GM12873 (cell line): ENCODE results near the gene GOLGA6L22.
"Not testable (repeated sequence)": the region's sequence is repeated elsewhere in the genome, so short reads cannot be mapped to it uniquely, and the experiment has no call there.

ENCODE experiments used
- TF ChIP-seq, protein P1 (sequence below): IDR thresholded peaks from 2 replicates; pipeline ENCODE4 v1.5.1; 2012; ENCODE audit warnings: low read depth, mild to moderate bottlenecking, moderate library complexity, low read length, control low read depth; ENCODE audit not compliant: insufficient read depth; ENCODE audit errors: missing control alignments

GOLGA6L22 gene, protein sequence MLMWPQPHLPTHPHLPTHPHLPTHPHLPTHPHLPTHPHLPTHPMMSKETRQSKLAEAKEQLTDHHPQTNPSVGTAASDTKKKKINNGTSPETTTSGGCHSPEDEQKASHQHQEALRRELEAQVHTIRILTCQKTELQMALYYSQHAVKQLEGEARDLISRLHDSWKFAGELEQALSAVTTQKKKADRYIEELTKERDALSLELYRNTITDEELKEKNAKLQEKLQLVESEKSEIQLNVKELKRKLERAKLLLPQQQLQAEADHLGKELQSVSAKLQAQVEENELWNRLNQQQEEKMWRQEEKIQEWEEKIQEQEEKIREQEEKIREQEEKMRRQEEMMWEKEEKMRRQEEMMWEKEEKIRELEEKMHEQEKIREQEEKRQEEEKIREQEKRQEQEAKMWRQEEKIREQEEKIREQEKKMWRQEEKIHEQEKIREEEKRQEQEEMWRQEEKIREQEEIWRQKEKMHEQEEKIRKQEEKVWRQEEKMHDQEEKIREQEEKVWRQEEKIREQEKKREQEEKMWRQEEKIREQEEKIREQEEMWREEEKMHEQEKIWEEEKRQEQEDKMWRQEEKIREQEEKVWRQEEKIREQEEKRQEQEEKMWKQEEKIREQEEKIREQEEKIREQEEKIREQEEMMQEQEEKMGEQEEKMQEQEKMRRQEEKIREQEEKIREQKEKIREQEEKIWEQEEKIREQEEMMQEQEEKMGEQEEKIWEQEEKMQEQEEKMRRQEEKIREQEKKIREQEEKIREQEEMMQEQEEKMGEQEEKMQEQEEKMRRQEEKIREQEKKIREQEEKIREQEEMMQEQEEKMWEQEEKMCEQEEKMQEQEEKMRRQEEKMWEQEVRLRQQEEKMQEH

DNA sequence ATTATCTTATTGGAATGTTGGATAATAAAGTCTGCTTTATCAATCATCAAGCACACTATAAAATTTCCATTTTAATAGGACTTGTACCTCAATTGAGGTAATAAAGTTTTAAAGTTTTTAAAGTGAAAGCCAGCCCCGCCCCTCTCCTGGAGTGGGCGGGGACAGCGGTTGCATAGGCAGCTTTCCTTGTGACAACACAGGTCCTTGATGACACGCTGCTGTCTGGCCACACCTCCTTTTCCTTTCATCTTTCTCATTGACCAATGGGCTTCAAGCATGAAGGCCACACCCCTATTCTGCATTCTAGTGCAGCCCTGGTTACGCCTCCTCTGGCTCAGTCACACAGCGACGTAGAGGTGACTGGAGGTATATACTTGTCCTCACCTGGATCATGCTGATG, at the start of gene GOLGA6L22:
TSS of gene GOLGA6L22 (plus strand) at position 301 of the 400 bp plus-strand sequence. CDS start at position 392, 91 bp downstream.
- TF ChIP-seq, protein P1, sequence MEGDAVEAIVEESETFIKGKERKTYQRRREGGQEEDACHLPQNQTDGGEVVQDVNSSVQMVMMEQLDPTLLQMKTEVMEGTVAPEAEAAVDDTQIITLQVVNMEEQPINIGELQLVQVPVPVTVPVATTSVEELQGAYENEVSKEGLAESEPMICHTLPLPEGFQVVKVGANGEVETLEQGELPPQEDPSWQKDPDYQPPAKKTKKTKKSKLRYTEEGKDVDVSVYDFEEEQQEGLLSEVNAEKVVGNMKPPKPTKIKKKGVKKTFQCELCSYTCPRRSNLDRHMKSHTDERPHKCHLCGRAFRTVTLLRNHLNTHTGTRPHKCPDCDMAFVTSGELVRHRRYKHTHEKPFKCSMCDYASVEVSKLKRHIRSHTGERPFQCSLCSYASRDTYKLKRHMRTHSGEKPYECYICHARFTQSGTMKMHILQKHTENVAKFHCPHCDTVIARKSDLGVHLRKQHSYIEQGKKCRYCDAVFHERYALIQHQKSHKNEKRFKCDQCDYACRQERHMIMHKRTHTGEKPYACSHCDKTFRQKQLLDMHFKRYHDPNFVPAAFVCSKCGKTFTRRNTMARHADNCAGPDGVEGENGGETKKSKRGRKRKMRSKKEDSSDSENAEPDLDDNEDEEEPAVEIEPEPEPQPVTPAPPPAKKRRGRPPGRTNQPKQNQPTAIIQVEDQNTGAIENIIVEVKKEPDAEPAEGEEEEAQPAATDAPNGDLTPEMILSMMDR = not testable (repeated sequence)
